SK-N-SH treated with all-trans-retinoic acid at 6 μM for 48 hours (cell line): ENCODE results near the gene KCNN2.

Experiments
- ATAC-seq: fragments of 200-7000 bp; cut with Tn5 transposase; 3 replicates; pipeline ENCODE4 v1.9.1; 2020; ENCODE audit warnings: mild to moderate bottlenecking, moderate library complexity
- CSRNP3 ChIP-seq: fragments of 250-450 bp; sonication (Bioruptor Pico); IDR thresholded peaks from 2 replicates; pipeline ENCODE4 v1.5.1; 2021; ENCODE audit warnings: mild to moderate bottlenecking, moderate library complexity
- ESRRG ChIP-seq: fragments of 250-450 bp; sonication (Bioruptor Pico); IDR thresholded peaks from 2 replicates; pipeline ENCODE4 v1.6.1; 2021; ENCODE audit warnings: mild to moderate bottlenecking
- GLIS3 ChIP-seq: fragments of 250-450 bp; sonication (Bioruptor Pico); IDR thresholded peaks from 2 replicates; pipeline ENCODE4 v1.5.0; 2020; ENCODE audit warnings: mild to moderate bottlenecking, moderate library complexity
- ISL1 ChIP-seq: fragments of 250-450 bp; sonication (Bioruptor Pico); IDR thresholded peaks from 2 replicates; pipeline ENCODE4 v2.1.2; 2022; ENCODE audit warnings: mild to moderate bottlenecking, moderate library complexity
- PPARA ChIP-seq: fragments of 250-450 bp; sonication (Bioruptor Pico); IDR thresholded peaks from 2 replicates; pipeline ENCODE4 v1.5.0; 2020; ENCODE audit warnings: mild to moderate bottlenecking, borderline replicate concordance
- RARB ChIP-seq: fragments of 250-450 bp; sonication (Bioruptor Pico); IDR thresholded peaks from 2 replicates; pipeline ENCODE4 v1.8.0; 2021; ENCODE audit warnings: mild to moderate bottlenecking, moderate library complexity
- SNAI2 ChIP-seq: fragments of 250-450 bp; sonication (Bioruptor Pico); IDR thresholded peaks from 2 replicates; pipeline ENCODE4 v1.5.0; 2020; ENCODE audit warnings: mild to moderate bottlenecking, moderate library complexity
- TCF4 ChIP-seq: fragments of 250-450 bp; sonication (Bioruptor Pico); IDR thresholded peaks from 2 replicates; pipeline ENCODE4 v1.8.0; 2021; ENCODE audit warnings: mild to moderate bottlenecking, moderate library complexity, borderline replicate concordance
- TSHZ2 ChIP-seq: fragments of 250-450 bp; sonication (Bioruptor Pico); IDR thresholded peaks from 2 replicates; pipeline ENCODE4 v1.5.0; 2020; ENCODE audit warnings: mild to moderate bottlenecking, moderate library complexity
- ZC3H10 ChIP-seq: fragments of 250-450 bp; sonication (Bioruptor Pico); IDR thresholded peaks from 2 replicates; pipeline ENCODE4 v1.5.1; 2021; ENCODE audit warnings: mild to moderate bottlenecking, moderate library complexity
- ZFP3 ChIP-seq: fragments of 250-450 bp; sonication (Bioruptor Pico); IDR thresholded peaks from 2 replicates; pipeline ENCODE4 v1.5.0; 2020; ENCODE audit warnings: mild to moderate bottlenecking, moderate library complexity
- ZFP30 ChIP-seq: fragments of 450-650 bp; formaldehyde crosslinking; IDR thresholded peaks from 2 replicates; pipeline ENCODE4 v1.5.0; 2022; ENCODE audit warnings: mild to moderate bottlenecking, moderate library complexity
- ZNF565 ChIP-seq: fragments of 450-650 bp; formaldehyde crosslinking; conservative IDR thresholded peaks from 2 replicates; pipeline ENCODE4 v1.5.0; 2020; ENCODE audit warnings: low read depth, mild to moderate bottlenecking, moderate library complexity
- ZNF70 ChIP-seq: fragments of 450-650 bp; formaldehyde crosslinking; IDR thresholded peaks from 2 replicates; pipeline ENCODE4 v1.5.0; 2020; ENCODE audit warnings: mild to moderate bottlenecking, moderate library complexity
- TF ChIP-seq, protein P1 (sequence below): fragments of 250-450 bp; sonication (Bioruptor Pico); IDR thresholded peaks from 2 replicates; pipeline ENCODE4 v1.8.0; 2021; ENCODE audit warnings: low read depth, mild to moderate bottlenecking, moderate library complexity, borderline replicate concordance

Gene KCNN2

GRCh38 chr5:114360357-114360756 is 1.5 kb upstream of the KCNN2 start:
- ATAC-seq, result no peak
- TF ChIP-seq RARB (CRISPR knock-in tag) (no peak), PPARA (CRISPR knock-in tag) (no peak), ZNF565 (CRISPR knock-in tag) (no peak), TCF4 (CRISPR knock-in tag) (no peak), TSHZ2 (CRISPR knock-in tag) (no peak), ZNF70 (CRISPR knock-in tag) (no peak)
- TF ChIP-seq, protein P1, sequence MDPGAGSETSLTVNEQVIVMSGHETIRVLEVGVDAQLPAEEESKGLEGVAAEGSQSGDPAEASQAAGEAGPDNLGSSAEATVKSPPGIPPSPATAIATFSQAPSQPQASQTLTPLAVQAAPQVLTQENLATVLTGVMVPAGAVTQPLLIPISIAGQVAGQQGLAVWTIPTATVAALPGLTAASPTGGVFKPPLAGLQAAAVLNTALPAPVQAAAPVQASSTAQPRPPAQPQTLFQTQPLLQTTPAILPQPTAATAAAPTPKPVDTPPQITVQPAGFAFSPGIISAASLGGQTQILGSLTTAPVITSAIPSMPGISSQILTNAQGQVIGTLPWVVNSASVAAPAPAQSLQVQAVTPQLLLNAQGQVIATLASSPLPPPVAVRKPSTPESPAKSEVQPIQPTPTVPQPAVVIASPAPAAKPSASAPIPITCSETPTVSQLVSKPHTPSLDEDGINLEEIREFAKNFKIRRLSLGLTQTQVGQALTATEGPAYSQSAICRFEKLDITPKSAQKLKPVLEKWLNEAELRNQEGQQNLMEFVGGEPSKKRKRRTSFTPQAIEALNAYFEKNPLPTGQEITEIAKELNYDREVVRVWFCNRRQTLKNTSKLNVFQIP (CRISPR knock-in tag), result no peak

GRCh38 chr5:114360816-114361723 is 800 bp upstream of the KCNN2 start:
- ATAC-seq, result peak; percentile 46; the same call in 2 of the 3 replicates

DNA sequence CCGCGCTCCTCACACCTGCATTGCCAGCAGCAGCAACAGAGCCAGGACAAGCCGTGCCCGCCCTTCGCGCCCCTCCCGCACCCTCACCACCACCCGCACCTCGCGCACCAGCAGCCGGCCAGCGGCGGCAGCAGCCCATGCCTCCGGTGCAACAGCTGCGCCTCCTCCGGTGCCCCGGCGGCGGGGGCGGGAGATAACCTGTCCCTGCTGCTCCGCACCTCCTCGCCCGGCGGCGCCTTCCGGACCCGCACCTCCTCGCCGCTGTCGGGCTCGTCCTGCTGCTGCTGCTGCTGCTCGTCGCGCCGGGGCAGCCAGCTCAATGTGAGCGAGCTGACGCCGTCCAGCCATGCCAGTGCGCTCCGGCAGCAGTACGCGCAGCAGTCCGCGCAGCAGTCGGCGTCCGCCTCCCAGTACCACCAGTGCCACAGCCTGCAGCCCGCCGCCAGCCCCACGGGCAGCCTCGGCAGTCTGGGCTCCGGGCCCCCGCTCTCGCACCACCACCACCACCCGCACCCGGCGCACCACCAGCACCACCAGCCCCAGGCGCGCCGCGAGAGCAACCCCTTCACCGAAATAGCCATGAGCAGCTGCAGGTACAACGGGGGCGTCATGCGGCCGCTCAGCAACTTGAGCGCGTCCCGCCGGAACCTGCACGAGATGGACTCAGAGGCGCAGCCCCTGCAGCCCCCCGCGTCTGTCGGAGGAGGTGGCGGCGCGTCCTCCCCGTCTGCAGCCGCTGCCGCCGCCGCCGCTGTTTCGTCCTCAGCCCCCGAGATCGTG is 517 bp downstream of the KCNN2 start:
- TF ChIP-seq, protein P1 (CRISPR knock-in tag), result no peak
- TF ChIP-seq GLIS3 (CRISPR knock-in tag) (no peak), ZC3H10 (no peak), RARB (CRISPR knock-in tag) (no peak), TCF4 (CRISPR knock-in tag) (no peak), TSHZ2 (CRISPR knock-in tag) (no peak)
- ATAC-seq, result peak; percentile 38

More at GRCh38 chr5:114360816-114361723, 800 bp upstream of the KCNN2 start:
- no peak for TF ChIP-seq CSRNP3 (CRISPR knock-in tag)
- TF ChIP-seq ESRRG (CRISPR knock-in tag), result no peak
- TF ChIP-seq SNAI2 (CRISPR knock-in tag), result no peak
- no peak for TF ChIP-seq ZFP3 (CRISPR knock-in tag)
- no peak for TF ChIP-seq ZFP30 (CRISPR knock-in tag)
- TF ChIP-seq ISL1 (CRISPR knock-in tag), result no peak
